GM23338 (cell line): ENCODE data around the gene DPEP2NB. TPM values are rescaled to one million over a fixed set of nuclear protein-coding genes. Genes with fewer than 3 reads are reported as not detected.
"Not testable (repeated sequence)": the region's sequence is repeated elsewhere in the genome, so short reads cannot be mapped to it uniquely, and the experiment has no call there.

Source experiments
- ATAC-seq: fragments of 200-7000 bp; cut with Tn5 transposase; 3 replicates; pipeline ENCODE4 v1.9.1; 2020
- DNase-seq: peaks from one replicate; pipeline ENCODE4 v3.0.0-alpha.2; 2015; ENCODE audit warnings: low spot score
- H2AFZ ChIP-seq: fragments of 200-600 bp; sonication (generic); 2 replicates; pipeline ENCODE4 v1.8.0; 2016; ENCODE audit warnings: antibody characterized with exemption, mild to moderate bottlenecking, moderate library complexity
- H3F3A ChIP-seq: fragments of 200-600 bp; sonication (generic); replicated peaks from 2 replicates; pipeline ENCODE4 v1.8.0; 2017; ENCODE audit warnings: antibody characterized with exemption, mixed run types, low read depth
- H3K27ac ChIP-seq: fragments of 200-600 bp; sonication (generic); 2 replicates; pipeline ENCODE4 v1.6.1; 2016; ENCODE audit warnings: low read depth
- H3K27me3 ChIP-seq: fragments of 200-600 bp; sonication (generic); 2 replicates; pipeline ENCODE4 v1.8.0; 2016; ENCODE audit warnings: mild to moderate bottlenecking, mixed run types, moderate library complexity; ENCODE audit not compliant: insufficient read depth
- H3K36me3 ChIP-seq: fragments of 200-600 bp; sonication (generic); 2 replicates; pipeline ENCODE4 v1.8.0; 2016; ENCODE audit warnings: mild to moderate bottlenecking; ENCODE audit not compliant: insufficient read depth
- H3K4me1 ChIP-seq: fragments of 200-600 bp; sonication (generic); 2 replicates; pipeline ENCODE4 v1.8.0; 2016; ENCODE audit warnings: mild to moderate bottlenecking, moderate library complexity; ENCODE audit not compliant: insufficient read depth
- H3K4me2 ChIP-seq: fragments of 200-600 bp; sonication (generic); 2 replicates; pipeline ENCODE4 v1.7.1; 2017; ENCODE audit warnings: mixed run types
- H3K4me3 ChIP-seq: fragments of 200-600 bp; sonication (generic); 2 replicates; pipeline ENCODE4 v1.6.1; 2016; ENCODE audit warnings: mixed run types
- H3K79me2 ChIP-seq: fragments of 200-600 bp; sonication (generic); replicated peaks from 2 replicates; pipeline ENCODE4 v1.8.0; 2017; ENCODE audit warnings: mild to moderate bottlenecking; ENCODE audit not compliant: insufficient read depth
- H3K9me2 ChIP-seq: fragments of 200-600 bp; sonication (generic); 2 replicates; pipeline ENCODE4 v1.8.0; 2017; ENCODE audit not compliant: insufficient read depth
- H4K20me1 ChIP-seq: fragments of 200-600 bp; sonication (generic); replicated peaks from 2 replicates; pipeline ENCODE4 v1.8.0; 2017; ENCODE audit warnings: mild to moderate bottlenecking; ENCODE audit not compliant: insufficient read depth
- H3K27ac Mint-ChIP-seq: 2 replicates; pipeline ENCODE4 v1.8.0; 2020; ENCODE audit warnings: inconsistent platforms, mild to moderate bottlenecking, moderate library complexity, mixed read lengths
- H3K27me3 Mint-ChIP-seq: 3 replicates; pipeline ENCODE4 v1.8.0; 2022; ENCODE audit warnings: low read depth, mild to moderate bottlenecking, moderate library complexity, mixed read lengths, inconsistent platforms; ENCODE audit not compliant: insufficient read depth, poor library complexity
- H3K36me3 Mint-ChIP-seq: 3 replicates; pipeline ENCODE4 v1.8.0; 2021; ENCODE audit warnings: low read depth, mild to moderate bottlenecking, inconsistent platforms, moderate library complexity, mixed read lengths
- H3K4me1 Mint-ChIP-seq: 3 replicates; pipeline ENCODE4 v1.8.0; 2020; ENCODE audit warnings: mild to moderate bottlenecking, inconsistent platforms, mixed read lengths
- H3K4me3 Mint-ChIP-seq: 3 replicates; pipeline ENCODE4 v1.8.0; 2021; ENCODE audit warnings: moderate library complexity, mild to moderate bottlenecking, inconsistent platforms, mixed read lengths
- H3K9me3 Mint-ChIP-seq: 3 replicates; pipeline ENCODE4 v1.8.0; 2020; ENCODE audit warnings: moderate library complexity, mild to moderate bottlenecking, inconsistent platforms, mixed read lengths
- CREB1 ChIP-seq: fragments of 250-450 bp; sonication (Bioruptor Pico); IDR thresholded peaks from 2 replicates; pipeline ENCODE4 v1.5.0; 2020; ENCODE audit warnings: low read depth, mild to moderate bottlenecking, moderate library complexity
- EZH2 ChIP-seq: fragments of 200-600 bp; sonication (generic); IDR thresholded peaks from one replicate; pipeline ENCODE4 v1.8.0; 2017; ENCODE audit warnings: antibody characterized with exemption, mild to moderate bottlenecking, low read depth; ENCODE audit not compliant: unreplicated experiment
- JUNB ChIP-seq: IDR thresholded peaks from one replicate; pipeline ENCODE4 v1.6.1; 2016; ENCODE audit warnings: antibody characterized with exemption; ENCODE audit not compliant: unreplicated experiment
- NANOG ChIP-seq: IDR thresholded peaks from 2 replicates; pipeline ENCODE4 v1.6.1; 2016; ENCODE audit warnings: antibody characterized with exemption, borderline replicate concordance
- ZNF114 ChIP-seq: fragments of 250-450 bp; sonication (Bioruptor Pico); IDR thresholded peaks from 2 replicates; pipeline ENCODE4 v1.5.0; 2020; ENCODE audit warnings: mild to moderate bottlenecking, moderate library complexity
- ZNF331 ChIP-seq: fragments of 250-450 bp; sonication (Bioruptor Pico); IDR thresholded peaks from 2 replicates; pipeline ENCODE4 v1.5.0; 2020; ENCODE audit warnings: low read depth, mild to moderate bottlenecking, moderate library complexity
- polyA plus RNA-seq: library from polyadenylated mRNA; unstranded; fragments of >200 nt; fragmentation: Nextera tagmentation; extraction: Ambion mirVana; gene quantifications from 2 replicates; pipeline ENCODE4 v1.2.1, GENCODE V29; 2016
- total RNA-seq: library from RNA; depleted of rRNA; stranded (reverse); fragments of >200 nt; shearing (Covaris generic); gene quantifications from 2 replicates; pipeline ENCODE4 v1.2.3, GENCODE V29; 2014
- TF ChIP-seq, protein P1 (sequence below), 2 experiments: fragments of 200-600 bp in 1 of 2; sonication (generic) in 1 of 2; conservative IDR thresholded peaks; 2 replicates each; pipeline versions ENCODE4 v1.5.1 to v1.6.1; 2016 to 2017; ENCODE audit warnings: antibody characterized with exemption in 2 of 2, low read depth in 2 of 2, mild to moderate bottlenecking in 2 of 2, moderate library complexity in 1 of 2
- TF ChIP-seq, protein P2 (sequence below): IDR thresholded peaks from one replicate; pipeline ENCODE4 v1.6.1; 2018; ENCODE audit warnings: antibody characterized with exemption; ENCODE audit not compliant: unreplicated experiment
- TF ChIP-seq, protein P3 (sequence below): IDR thresholded peaks from 2 replicates; pipeline ENCODE4 v1.6.1; 2016; ENCODE audit warnings: antibody characterized with exemption

DPEP2NB gene
- total and polyA plus RNA-seq, 2 experiments from 2014 or later: not detected

DNA sequence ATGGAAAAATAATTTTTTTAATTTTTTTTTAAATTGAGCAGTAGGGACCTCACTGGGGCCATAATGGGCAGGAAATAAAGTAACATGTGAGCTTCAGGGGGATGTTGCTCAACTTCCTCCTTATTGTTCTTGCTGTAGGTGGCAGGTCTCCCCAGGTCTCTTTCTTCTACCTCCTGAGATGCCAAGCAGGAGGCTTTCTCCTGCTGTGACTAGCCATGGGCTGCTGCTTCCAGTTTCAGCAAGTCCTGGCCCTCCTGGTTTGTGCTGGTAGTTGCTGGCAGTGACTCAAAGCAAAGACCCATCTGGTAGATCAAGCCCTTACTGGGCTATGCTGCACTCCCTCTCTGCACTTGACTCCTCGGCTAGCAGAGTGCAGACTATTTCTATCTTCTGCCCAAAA lies 2.3 kb downstream of the DPEP2NB start:
- H3K4me1 ChIP-seq: no peaks in the 10 kb centered on the region
- no peaks in the 10 kb centered on the region for H3K79me2 ChIP-seq
- no peak overlapping the region for H3K27ac Mint-ChIP-seq
- no peak overlapping the region for H3K4me3 Mint-ChIP-seq
- no peaks in the 10 kb centered on the region for H4K20me1 ChIP-seq
- H3K27ac ChIP-seq: no peak overlapping the region
- no peaks in the 10 kb centered on the region for H3K36me3 Mint-ChIP-seq
- H3K9me3 Mint-ChIP-seq: no peaks in the 10 kb centered on the region; the same call in 2 of the 3 replicates
- no peak for DNase-seq
- H3K27me3 Mint-ChIP-seq: peaks cover 20% of the 10 kb centered on the region
- no peaks in the 10 kb centered on the region for H3F3A ChIP-seq
- no peaks in the 10 kb centered on the region for H3K36me3 ChIP-seq
- no peak overlapping the region for H2AFZ ChIP-seq
- no peak overlapping the region for H3K4me2 ChIP-seq
- peaks cover 7% of the 10 kb centered on the region for H3K4me1 Mint-ChIP-seq
- TF ChIP-seq ZNF331 (no peak), JUNB (no peak), CREB1 (no peak), EZH2 (no peak), ZNF114 (CRISPR knock-in tag) (no peak)
- TF ChIP-seq, protein P1, sequence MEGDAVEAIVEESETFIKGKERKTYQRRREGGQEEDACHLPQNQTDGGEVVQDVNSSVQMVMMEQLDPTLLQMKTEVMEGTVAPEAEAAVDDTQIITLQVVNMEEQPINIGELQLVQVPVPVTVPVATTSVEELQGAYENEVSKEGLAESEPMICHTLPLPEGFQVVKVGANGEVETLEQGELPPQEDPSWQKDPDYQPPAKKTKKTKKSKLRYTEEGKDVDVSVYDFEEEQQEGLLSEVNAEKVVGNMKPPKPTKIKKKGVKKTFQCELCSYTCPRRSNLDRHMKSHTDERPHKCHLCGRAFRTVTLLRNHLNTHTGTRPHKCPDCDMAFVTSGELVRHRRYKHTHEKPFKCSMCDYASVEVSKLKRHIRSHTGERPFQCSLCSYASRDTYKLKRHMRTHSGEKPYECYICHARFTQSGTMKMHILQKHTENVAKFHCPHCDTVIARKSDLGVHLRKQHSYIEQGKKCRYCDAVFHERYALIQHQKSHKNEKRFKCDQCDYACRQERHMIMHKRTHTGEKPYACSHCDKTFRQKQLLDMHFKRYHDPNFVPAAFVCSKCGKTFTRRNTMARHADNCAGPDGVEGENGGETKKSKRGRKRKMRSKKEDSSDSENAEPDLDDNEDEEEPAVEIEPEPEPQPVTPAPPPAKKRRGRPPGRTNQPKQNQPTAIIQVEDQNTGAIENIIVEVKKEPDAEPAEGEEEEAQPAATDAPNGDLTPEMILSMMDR (conservative IDR thresholded peaks at IDR 0.05; ENCODE audit: low read depth in 2 of 2): no peak
- H3K27me3 ChIP-seq: no peaks in the 10 kb centered on the region
- H3K4me3 ChIP-seq: no peak overlapping the region
- no peaks in the 10 kb centered on the region for H3K9me2 ChIP-seq
- ATAC-seq: no peak

DNA sequence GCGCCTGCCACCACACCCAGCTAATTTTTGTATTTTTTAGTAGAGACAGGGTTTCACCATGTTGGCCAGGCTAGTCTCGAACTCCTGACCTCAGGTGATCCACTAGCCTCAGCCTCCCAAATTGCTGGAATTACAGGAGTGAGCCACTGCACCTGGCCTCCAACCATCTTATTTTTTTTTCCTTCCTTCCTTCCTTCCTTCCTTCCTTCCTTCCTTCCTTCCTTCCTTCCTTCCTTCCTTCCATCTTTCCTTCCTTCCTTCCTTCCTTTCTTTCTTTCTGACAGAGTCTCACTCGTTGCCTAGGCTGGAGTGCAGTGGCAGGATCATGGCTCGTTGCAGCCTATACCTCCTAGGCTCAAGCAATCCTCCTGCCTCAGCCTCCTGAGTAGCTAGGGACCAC lies 5.8 kb downstream of the DPEP2NB start:
- not testable (repeated sequence) for H3K27ac ChIP-seq, H3K4me3 ChIP-seq, H3K4me1 ChIP-seq, H3K79me2 ChIP-seq, H3K36me3 ChIP-seq, ATAC-seq, DNase-seq, H3K36me3 Mint-ChIP-seq, H3K27me3 ChIP-seq, H3K4me3 Mint-ChIP-seq, H3K9me2 ChIP-seq, H3K4me2 ChIP-seq, H4K20me1 ChIP-seq, H3K27ac Mint-ChIP-seq, H3F3A ChIP-seq, H3K9me3 Mint-ChIP-seq
- H3K27me3 Mint-ChIP-seq: peaks cover 17% of the 10 kb centered on the region
- H2AFZ ChIP-seq: peak overlapping the region; percentile 96; the same call in 1 of the 2 replicates
- H3K4me1 Mint-ChIP-seq: peaks cover 15% of the 10 kb centered on the region

DNA sequence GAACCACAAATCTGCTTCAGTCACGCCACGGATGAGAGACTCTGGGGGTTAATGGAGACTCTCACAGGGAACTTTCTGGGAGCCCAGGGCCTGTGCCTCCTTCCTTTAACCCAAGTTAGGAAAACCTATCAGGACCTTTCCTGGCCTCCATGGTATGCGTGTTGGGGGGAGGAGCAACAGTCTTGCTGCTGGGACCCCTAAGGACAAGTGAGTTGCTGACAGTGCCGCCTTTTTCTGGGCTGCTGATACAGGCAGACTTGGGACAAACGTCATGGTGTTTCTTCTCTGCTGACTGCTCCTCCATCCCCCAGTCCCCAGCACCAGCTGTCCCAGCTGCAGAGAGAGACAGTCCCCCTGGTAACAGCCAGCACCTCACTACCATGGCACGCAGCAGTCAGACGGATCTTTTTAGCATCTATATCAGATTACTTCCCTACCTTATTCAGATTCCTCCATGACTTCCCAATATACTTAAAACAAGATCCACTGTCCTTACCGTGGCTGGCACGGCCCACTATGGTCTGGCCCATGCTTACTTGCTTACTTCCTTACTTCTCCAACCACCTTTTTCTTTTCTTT lies 6.5 kb downstream of the DPEP2NB start:
- DNase-seq (peak; percentile 49), ATAC-seq (peak; percentile 59)
- Mint-ChIP-seq H3K27ac (no peak overlapping the region; the same call in 1 of the 2 replicates), H3K36me3 (no peaks in the 10 kb centered on the region), H3K9me3 (no peaks in the 10 kb centered on the region), H3K4me3 (no peak overlapping the region), H3K27me3 (peaks cover 17% of the 10 kb centered on the region), H3K4me1 (peaks cover 15% of the 10 kb centered on the region)
- Histone ChIP-seq H3K36me3 (no peaks in the 10 kb centered on the region), H3K4me2 (no peak overlapping the region), H2AFZ (peak overlapping the region; percentile 96), H3K27me3 (no peaks in the 10 kb centered on the region), H3K9me2 (0 out of 2 replicates have a peak, but pooled peaks cover 4% of the 10 kb centered on the region), H3K4me3 (no peak overlapping the region), H3K27ac (no peak overlapping the region), H3K4me1 (no peaks in the 10 kb centered on the region), H4K20me1 (no peaks in the 10 kb centered on the region), H3K79me2 (no peaks in the 10 kb centered on the region), H3F3A (no peaks in the 10 kb centered on the region)
- TF ChIP-seq ZNF331 (no peak), ZNF114 (CRISPR knock-in tag) (no peak), EZH2 (no peak), NANOG (no peak)
- TF ChIP-seq, protein P2, sequence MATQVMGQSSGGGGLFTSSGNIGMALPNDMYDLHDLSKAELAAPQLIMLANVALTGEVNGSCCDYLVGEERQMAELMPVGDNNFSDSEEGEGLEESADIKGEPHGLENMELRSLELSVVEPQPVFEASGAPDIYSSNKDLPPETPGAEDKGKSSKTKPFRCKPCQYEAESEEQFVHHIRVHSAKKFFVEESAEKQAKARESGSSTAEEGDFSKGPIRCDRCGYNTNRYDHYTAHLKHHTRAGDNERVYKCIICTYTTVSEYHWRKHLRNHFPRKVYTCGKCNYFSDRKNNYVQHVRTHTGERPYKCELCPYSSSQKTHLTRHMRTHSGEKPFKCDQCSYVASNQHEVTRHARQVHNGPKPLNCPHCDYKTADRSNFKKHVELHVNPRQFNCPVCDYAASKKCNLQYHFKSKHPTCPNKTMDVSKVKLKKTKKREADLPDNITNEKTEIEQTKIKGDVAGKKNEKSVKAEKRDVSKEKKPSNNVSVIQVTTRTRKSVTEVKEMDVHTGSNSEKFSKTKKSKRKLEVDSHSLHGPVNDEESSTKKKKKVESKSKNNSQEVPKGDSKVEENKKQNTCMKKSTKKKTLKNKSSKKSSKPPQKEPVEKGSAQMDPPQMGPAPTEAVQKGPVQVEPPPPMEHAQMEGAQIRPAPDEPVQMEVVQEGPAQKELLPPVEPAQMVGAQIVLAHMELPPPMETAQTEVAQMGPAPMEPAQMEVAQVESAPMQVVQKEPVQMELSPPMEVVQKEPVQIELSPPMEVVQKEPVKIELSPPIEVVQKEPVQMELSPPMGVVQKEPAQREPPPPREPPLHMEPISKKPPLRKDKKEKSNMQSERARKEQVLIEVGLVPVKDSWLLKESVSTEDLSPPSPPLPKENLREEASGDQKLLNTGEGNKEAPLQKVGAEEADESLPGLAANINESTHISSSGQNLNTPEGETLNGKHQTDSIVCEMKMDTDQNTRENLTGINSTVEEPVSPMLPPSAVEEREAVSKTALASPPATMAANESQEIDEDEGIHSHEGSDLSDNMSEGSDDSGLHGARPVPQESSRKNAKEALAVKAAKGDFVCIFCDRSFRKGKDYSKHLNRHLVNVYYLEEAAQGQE: no peak
- TF ChIP-seq, protein P1 (conservative IDR thresholded peaks at IDR 0.05; ENCODE audit: low read depth in 2 of 2): no peak
- TF ChIP-seq, protein P3, sequence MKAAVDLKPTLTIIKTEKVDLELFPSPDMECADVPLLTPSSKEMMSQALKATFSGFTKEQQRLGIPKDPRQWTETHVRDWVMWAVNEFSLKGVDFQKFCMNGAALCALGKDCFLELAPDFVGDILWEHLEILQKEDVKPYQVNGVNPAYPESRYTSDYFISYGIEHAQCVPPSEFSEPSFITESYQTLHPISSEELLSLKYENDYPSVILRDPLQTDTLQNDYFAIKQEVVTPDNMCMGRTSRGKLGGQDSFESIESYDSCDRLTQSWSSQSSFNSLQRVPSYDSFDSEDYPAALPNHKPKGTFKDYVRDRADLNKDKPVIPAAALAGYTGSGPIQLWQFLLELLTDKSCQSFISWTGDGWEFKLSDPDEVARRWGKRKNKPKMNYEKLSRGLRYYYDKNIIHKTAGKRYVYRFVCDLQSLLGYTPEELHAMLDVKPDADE: no peak
